Glutamatergic neuron (in vitro differentiated cells): ENCODE measurements around the gene HOXD12. TPM values are rescaled to one million over a fixed set of nuclear protein-coding genes. Genes with fewer than 3 reads are reported as not detected.

Experiments used
- DNase-seq: peaks from one replicate; pipeline ENCODE4 v3.0.0; 2022
- H3K27ac Mint-ChIP-seq: one replicate; pipeline ENCODE4 v1.8.0; 2020; ENCODE audit warnings: mild to moderate bottlenecking, mixed read lengths, inconsistent platforms; ENCODE audit not compliant: unreplicated experiment
- H3K27me3 Mint-ChIP-seq: one replicate; pipeline ENCODE4 v1.8.0; 2020; ENCODE audit warnings: mild to moderate bottlenecking, moderate library complexity, mixed read lengths, inconsistent platforms; ENCODE audit not compliant: unreplicated experiment
- H3K36me3 Mint-ChIP-seq: one replicate; pipeline ENCODE4 v1.8.0; 2020; ENCODE audit warnings: mild to moderate bottlenecking, mixed read lengths, inconsistent platforms; ENCODE audit not compliant: unreplicated experiment
- H3K4me1 Mint-ChIP-seq: one replicate; pipeline ENCODE4 v1.8.0; 2020; ENCODE audit warnings: mild to moderate bottlenecking, low read depth, mixed read lengths, inconsistent platforms; ENCODE audit not compliant: unreplicated experiment
- H3K4me3 Mint-ChIP-seq: one replicate; pipeline ENCODE4 v1.8.0; 2020; ENCODE audit warnings: mild to moderate bottlenecking, mixed read lengths, inconsistent platforms; ENCODE audit not compliant: unreplicated experiment
- H3K9me3 Mint-ChIP-seq: one replicate; pipeline ENCODE4 v1.8.0; 2020; ENCODE audit warnings: mild to moderate bottlenecking, moderate library complexity, mixed read lengths, inconsistent platforms; ENCODE audit not compliant: unreplicated experiment
- total RNA-seq: library from RNA; stranded (reverse); fragmentation: NEBNext Ultra II Directional; extraction: Animal tissue kit (Norgen Biotek cat#: 25700); gene quantifications from one replicate; pipeline ENCODE4 v1.2.1, GENCODE V29; 2021; ENCODE audit not compliant: unreplicated experiment
- TF ChIP-seq, protein P1 (sequence below): fragments of 200-600 bp; sonication (generic); IDR thresholded peaks from one replicate; pipeline ENCODE4 v1.5.0; 2021; ENCODE audit not compliant: partially characterized antibody, unreplicated experiment

Gene HOXD12
- total RNA-seq, 1 donor from 2014 or later: not detected

GRCh38 chr2:176090862-176091261, 8.7 kb upstream of the HOXD12 start:
- TF ChIP-seq, protein P1, sequence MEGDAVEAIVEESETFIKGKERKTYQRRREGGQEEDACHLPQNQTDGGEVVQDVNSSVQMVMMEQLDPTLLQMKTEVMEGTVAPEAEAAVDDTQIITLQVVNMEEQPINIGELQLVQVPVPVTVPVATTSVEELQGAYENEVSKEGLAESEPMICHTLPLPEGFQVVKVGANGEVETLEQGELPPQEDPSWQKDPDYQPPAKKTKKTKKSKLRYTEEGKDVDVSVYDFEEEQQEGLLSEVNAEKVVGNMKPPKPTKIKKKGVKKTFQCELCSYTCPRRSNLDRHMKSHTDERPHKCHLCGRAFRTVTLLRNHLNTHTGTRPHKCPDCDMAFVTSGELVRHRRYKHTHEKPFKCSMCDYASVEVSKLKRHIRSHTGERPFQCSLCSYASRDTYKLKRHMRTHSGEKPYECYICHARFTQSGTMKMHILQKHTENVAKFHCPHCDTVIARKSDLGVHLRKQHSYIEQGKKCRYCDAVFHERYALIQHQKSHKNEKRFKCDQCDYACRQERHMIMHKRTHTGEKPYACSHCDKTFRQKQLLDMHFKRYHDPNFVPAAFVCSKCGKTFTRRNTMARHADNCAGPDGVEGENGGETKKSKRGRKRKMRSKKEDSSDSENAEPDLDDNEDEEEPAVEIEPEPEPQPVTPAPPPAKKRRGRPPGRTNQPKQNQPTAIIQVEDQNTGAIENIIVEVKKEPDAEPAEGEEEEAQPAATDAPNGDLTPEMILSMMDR: no peak
- Mint-ChIP-seq H3K4me1 (no peaks in the 10 kb centered on the region), H3K27me3 (peaks cover 50% of the 10 kb centered on the region), H3K27ac (no peak overlapping the region), H3K4me3 (no peak overlapping the region), H3K36me3 (peaks cover 4% of the 10 kb centered on the region), H3K9me3 (peaks cover 21% of the 10 kb centered on the region)
- DNase-seq: no peak

DNA sequence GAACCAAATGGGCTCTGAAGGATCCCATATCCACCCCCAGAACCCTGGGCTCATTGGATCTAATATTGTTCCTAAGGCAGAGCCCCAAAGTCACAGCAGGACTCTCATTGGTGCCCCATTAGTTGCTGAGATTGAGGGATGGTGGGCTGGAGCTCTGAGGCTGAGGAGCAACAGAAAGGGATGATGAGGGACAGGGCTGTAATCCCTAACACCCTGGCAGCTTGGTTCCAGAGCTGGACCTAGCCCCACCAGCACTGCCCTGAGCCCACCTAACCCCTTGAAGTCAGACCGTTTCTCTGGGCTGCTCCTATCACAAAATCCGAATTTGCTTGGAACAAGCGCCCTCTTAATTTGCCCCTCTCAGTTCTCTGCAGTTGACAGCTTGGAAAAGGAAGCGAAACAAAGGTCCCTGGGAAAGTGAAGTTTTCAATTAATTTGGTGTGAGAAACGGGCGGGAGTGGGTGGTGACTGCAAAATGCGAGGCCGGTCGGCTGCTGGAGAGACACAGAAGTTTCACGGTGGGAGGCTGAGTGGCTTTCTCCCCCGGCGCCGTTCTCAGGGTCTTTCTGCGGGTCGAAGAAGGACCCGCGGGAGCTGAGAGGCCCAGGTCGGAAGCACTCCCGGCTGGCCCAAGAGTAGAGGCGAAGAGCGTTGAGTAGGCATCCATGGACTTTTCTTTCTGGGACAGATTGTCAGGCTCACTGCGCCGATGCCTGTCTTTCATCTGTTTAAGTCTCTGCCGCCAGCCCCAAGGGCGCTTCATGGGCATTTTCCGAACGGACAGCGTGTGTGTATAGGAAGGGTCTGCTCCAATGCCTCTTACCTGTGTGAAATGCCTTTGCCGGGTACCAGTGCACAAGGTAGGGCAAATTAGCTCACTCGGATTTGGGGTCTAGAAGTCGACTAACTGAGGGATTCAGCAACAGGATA, 8.0 kb upstream of the HOXD12 start:
- Mint-ChIP-seq H3K27ac (no peak overlapping the region), H3K9me3 (peaks cover 22% of the 10 kb centered on the region), H3K4me1 (peaks cover 1% of the 10 kb centered on the region), H3K4me3 (peak overlapping the region; percentile 63), H3K36me3 (peaks cover 4% of the 10 kb centered on the region), H3K27me3 (peaks cover 44% of the 10 kb centered on the region)
- TF ChIP-seq, protein P1: no peak
- no peak for DNase-seq

DNA sequence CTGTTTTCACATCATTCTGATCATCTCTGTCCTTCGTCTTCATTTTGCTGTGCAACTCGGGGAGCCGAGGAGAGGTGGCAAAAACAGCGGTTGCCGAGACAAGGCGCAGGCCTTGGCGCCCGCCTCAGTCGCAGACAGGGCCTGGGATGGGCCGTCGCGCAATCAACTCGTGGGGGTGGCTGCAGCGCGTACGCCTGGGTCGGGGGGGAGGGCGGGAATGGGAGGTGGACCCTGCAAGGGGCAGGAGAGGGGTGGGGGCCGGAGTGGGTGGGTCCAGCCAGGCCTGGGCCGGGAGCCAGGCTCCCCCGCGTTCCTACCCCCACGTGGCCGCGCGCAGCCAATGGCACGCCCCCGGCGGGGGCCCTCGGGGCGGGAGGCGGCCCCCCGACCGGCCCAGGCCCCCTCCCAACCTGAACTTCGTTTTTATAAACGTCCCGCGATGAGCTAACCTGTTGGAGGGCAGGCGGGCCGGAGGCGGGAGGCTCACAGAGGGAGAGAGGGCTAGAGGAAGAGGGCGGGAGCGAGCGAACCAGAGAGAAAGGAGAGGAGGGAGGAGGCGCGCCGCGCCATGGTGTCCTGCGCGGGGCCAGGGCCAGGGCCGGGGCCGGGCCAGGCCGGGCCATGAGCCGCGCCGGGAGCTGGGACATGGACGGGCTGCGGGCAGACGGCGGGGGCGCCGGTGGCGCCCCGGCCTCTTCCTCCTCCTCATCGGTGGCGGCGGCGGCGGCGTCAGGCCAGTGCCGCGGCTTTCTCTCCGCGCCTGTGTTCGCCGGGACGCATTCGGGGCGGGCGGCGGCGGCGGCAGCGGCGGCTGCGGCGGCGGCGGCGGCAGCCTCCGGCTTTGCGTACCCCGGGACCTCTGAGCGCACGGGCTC, 7.1 kb upstream of the HOXD12 start, which contains the start of gene HOXD13:
Gene HOXD13, plus strand, starts transcription at position 452 of the 875 bp plus-strand sequence. Its CDS starts 170 bp downstream, at position 622.
- TF ChIP-seq, protein P1: no peak
- Mint-ChIP-seq H3K27ac (no peak within 1 kb of the TSS), H3K4me3 (peak within 1 kb of the TSS; percentile 63), H3K27me3 (peaks cover 47% of the 10 kb centered on the region), H3K9me3 (peaks cover 24% of the 10 kb centered on the region), H3K4me1 (peaks cover 7% of the 10 kb centered on the region), H3K36me3 (peaks cover 4% of the 10 kb centered on the region)
- peak; percentile 63 for DNase-seq

DNA sequence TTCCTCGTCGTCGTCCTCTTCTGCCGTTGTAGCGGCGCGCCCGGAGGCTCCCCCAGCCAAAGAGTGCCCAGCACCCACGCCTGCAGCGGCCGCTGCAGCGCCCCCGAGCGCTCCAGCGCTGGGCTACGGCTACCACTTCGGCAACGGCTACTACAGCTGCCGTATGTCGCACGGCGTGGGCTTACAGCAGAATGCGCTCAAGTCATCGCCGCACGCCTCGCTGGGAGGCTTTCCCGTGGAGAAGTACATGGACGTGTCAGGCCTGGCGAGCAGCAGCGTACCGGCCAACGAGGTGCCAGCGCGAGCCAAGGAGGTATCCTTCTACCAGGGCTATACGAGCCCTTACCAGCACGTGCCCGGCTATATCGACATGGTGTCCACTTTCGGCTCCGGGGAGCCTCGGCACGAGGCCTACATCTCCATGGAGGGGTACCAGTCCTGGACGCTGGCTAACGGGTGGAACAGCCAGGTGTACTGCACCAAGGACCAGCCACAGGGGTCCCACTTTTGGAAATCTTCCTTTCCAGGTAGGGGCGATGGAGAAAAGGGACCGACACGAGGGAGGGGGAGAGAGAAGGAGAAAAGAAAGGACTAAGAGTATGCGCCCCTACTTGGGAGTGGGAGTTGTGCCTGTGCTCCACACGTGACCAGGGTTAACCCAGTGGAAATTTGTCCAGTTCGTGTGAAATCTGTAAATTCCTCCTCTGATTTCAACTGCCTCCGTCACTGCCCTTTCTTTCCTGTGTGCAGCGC, 6.3 kb upstream of the HOXD12 start:
- Mint-ChIP-seq H3K36me3 (peaks cover 4% of the 10 kb centered on the region), H3K27ac (no peak overlapping the region), H3K9me3 (peaks cover 29% of the 10 kb centered on the region), H3K27me3 (peaks cover 51% of the 10 kb centered on the region), H3K4me1 (peaks cover 11% of the 10 kb centered on the region), H3K4me3 (peak overlapping the region; percentile 36)
- TF ChIP-seq, protein P1: peak; percentile 6
- peak; percentile 53 for DNase-seq
